ENCODE results near the gene ADGRV1. TPM values are rescaled to one million over a fixed set of nuclear protein-coding genes. Genes with fewer than 3 reads are reported as not detected.
A peak's percentile ranks its signal among the peaks of the same experiment; 100 is the strongest.

ADGRV1 gene
- total and polyA plus RNA-seq, 9 of the 15 experiments (the other 6 are each of a cell fraction or from before 2014, with no cell fraction given) = 21.7 to 156 (median 58.2) TPM

- TF ChIP-seq RBM25 (IDR thresholded peaks at IDR 0.05; ENCODE audit: low read depth, low read length, severe bottlenecking) (no peak), CBX5 (IDR thresholded peaks at IDR 0.05; ENCODE audit: borderline replicate concordance, low read depth) (no peak), SUPT5H (IDR thresholded peaks at IDR 0.05) (peak; percentile 31; the same call in 1 of the 2 replicates), C11orf30 (IDR thresholded peaks at IDR 0.05; ENCODE audit: low read depth) (peak; percentile 65; the same call in 1 of the 2 replicates), RAD21 (CRISPR knock-in tag; conservative IDR thresholded peaks at IDR 0.05 in 1 of 2, IDR thresholded peaks at IDR 0.05 in 1 of 2) (no peak), ZFP30 (CRISPR knock-in tag; IDR thresholded peaks at IDR 0.05; ENCODE audit: borderline replicate concordance) (no peak), NFATC3 (IDR thresholded peaks at IDR 0.05) (peak; percentile 44; the same call in 1 of the 2 replicates), KAT8 (IDR thresholded peaks at IDR 0.05; ENCODE audit: low read depth) (no peak), JUND (IDR thresholded peaks at IDR 0.05; ENCODE audit: borderline replicate concordance, low read depth, low read length) (peak; percentile 83), JUND (tag; IDR thresholded peaks at IDR 0.05; ENCODE audit: borderline replicate concordance, low read depth, low read length) (peak; percentile 87), JUNB (CRISPR knock-in tag; conservative IDR thresholded peaks at IDR 0.05) (no peak), NR2C2 (CRISPR knock-in tag; IDR thresholded peaks at IDR 0.05) (no peak), NR2C2 (tag; IDR thresholded peaks at IDR 0.05) (no peak), FOXK2 (conservative IDR thresholded peaks at IDR 0.05 in 1 of 2, IDR thresholded peaks at IDR 0.05 in 1 of 2; ENCODE audit: low read depth in 2 of 2) (peak in 1 of 2 experiments; percentile 37; a peak in 1 of 4 replicates), TRIM28 (IDR thresholded peaks at IDR 0.05) (no peak), POLR2H (tag; IDR thresholded peaks at IDR 0.05; ENCODE audit: low read depth) (peak; percentile 25; the same call in 1 of the 2 replicates), SRSF7 (optimal IDR thresholded peaks at IDR 0.05; ENCODE audit: low read depth, low read length) (no peak), ZNF324 (CRISPR knock-in tag; IDR thresholded peaks at IDR 0.05) (no peak), RFX1 (IDR thresholded peaks at IDR 0.05) (peak; percentile 36; the same call in 1 of the 2 replicates), ZNF592 (IDR thresholded peaks at IDR 0.05) (0 out of 2 replicates have a peak, but pooled peaks have one; percentile 8), XRCC4 (IDR thresholded peaks at IDR 0.05; ENCODE audit: extremely low read depth, insufficient read depth, insufficient read length) (no peak)
- TF ChIP-seq, protein P1, sequence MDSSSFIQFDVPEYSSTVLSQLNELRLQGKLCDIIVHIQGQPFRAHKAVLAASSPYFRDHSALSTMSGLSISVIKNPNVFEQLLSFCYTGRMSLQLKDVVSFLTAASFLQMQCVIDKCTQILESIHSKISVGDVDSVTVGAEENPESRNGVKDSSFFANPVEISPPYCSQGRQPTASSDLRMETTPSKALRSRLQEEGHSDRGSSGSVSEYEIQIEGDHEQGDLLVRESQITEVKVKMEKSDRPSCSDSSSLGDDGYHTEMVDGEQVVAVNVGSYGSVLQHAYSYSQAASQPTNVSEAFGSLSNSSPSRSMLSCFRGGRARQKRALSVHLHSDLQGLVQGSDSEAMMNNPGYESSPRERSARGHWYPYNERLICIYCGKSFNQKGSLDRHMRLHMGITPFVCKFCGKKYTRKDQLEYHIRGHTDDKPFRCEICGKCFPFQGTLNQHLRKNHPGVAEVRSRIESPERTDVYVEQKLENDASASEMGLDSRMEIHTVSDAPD (CRISPR knock-in tag; IDR thresholded peaks at IDR 0.05) = no peak
- TF ChIP-seq, protein P2, sequence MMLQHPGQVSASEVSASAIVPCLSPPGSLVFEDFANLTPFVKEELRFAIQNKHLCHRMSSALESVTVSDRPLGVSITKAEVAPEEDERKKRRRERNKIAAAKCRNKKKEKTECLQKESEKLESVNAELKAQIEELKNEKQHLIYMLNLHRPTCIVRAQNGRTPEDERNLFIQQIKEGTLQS (IDR thresholded peaks at IDR 0.05) = peak; percentile 92
- TF ChIP-seq, protein P2 (CRISPR knock-in tag; conservative IDR thresholded peaks at IDR 0.05) = no peak
Observed at GRCh38 chr5:90613918-90614504, 55.4 kb downstream of the ADGRV1 start (continued).

Data from K562 (cell line).